BJ (cell line): ENCODE measurements around the gene WDR54. TPM values are rescaled to one million over a fixed set of nuclear protein-coding genes. Genes with fewer than 3 reads are reported as not detected.

Experiments
- CTCF ChIA-PET: fragments of 350-600 bp; formaldehyde crosslinking; extraction: SDS; loops from one replicate; lab custom pipeline; 2021; ENCODE audit warnings: antibody characterized with exemption, inconsistent platforms; lab: Yijun Ruan, JAX
- POLR2A ChIA-PET: fragments of 300-600 bp; sonication (Branson Sonifier 250); formaldehyde crosslinking; extraction: SDS; loops from one replicate; lab custom pipeline; 2021; ENCODE audit warnings: antibody characterized with exemption; lab: Charles Lee
- DNase-seq: peaks from one replicate; pipeline ENCODE4 v3.0.0-alpha.2; 2011; ENCODE audit warnings: low read depth
- H3K27me3 ChIP-seq: 2 replicates; pipeline ENCODE4 v1.6.0; 2011; ENCODE audit warnings: low read length; ENCODE audit not compliant: control insufficient read depth, insufficient read depth
- H3K36me3 ChIP-seq: 2 replicates; pipeline ENCODE4 v1.5.1; 2011; ENCODE audit warnings: low read length; ENCODE audit not compliant: control insufficient read depth, insufficient read depth
- H3K4me3 ChIP-seq: 2 replicates; pipeline ENCODE4 v1.5.1; 2011; ENCODE audit warnings: low read depth, mild to moderate bottlenecking, control low read depth, low read length
- polyA plus RNA-seq: library from polyadenylated mRNA; depleted of rRNA; stranded (reverse); fragments of >200 nt; gene quantifications from 2 replicates; pipeline ENCODE4 v1.2.3, GENCODE V29; 2011
- TF ChIP-seq, protein P1 (sequence below): IDR thresholded peaks from 2 replicates; pipeline ENCODE4 v1.5.1; 2011; ENCODE audit warnings: low read depth, mild to moderate bottlenecking, control low read depth, inconsistent platforms, low read length, moderate library complexity; ENCODE audit not compliant: insufficient read depth

WDR54 gene
- polyA plus RNA-seq, 1 experiment, result 42.9 TPM

DNA sequence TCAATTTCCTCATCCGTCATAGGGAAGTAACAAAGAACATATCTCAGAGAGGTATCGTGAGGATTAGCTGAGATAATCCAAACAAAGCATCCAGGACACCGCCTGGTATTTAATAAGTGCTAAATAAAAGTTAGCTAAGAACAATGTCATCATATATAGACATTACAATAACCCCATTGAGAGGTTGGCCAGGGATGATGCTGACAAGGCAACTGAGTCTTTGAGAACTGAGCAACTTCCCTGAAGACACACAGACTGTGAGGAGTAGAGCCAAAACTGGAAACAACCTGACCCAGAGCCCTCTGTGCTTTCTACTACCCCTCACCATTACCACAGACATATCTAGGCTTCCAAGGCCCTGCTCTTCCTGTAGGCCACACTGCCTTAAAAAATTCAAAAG lies 39.8 kb upstream of the WDR54 start:
- no peak for DNase-seq
- CTCF ChIA-PET, result interaction anchor here (1.9 to 2.6 kb wide), 2 partner anchors 10 to 18 kb away, joined by 5 to 12 read pairs; no protein-coding TSS in a partner anchor
- peaks cover 4% of the 10 kb centered on the region; the same call in 1 of the 2 replicates for H3K36me3 ChIP-seq
- POLR2A ChIA-PET, result no interaction called here
- H3K27me3 ChIP-seq, result no peaks in the 10 kb centered on the region
- H3K4me3 ChIP-seq, result no peak overlapping the region
- TF ChIP-seq, protein P1, sequence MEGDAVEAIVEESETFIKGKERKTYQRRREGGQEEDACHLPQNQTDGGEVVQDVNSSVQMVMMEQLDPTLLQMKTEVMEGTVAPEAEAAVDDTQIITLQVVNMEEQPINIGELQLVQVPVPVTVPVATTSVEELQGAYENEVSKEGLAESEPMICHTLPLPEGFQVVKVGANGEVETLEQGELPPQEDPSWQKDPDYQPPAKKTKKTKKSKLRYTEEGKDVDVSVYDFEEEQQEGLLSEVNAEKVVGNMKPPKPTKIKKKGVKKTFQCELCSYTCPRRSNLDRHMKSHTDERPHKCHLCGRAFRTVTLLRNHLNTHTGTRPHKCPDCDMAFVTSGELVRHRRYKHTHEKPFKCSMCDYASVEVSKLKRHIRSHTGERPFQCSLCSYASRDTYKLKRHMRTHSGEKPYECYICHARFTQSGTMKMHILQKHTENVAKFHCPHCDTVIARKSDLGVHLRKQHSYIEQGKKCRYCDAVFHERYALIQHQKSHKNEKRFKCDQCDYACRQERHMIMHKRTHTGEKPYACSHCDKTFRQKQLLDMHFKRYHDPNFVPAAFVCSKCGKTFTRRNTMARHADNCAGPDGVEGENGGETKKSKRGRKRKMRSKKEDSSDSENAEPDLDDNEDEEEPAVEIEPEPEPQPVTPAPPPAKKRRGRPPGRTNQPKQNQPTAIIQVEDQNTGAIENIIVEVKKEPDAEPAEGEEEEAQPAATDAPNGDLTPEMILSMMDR, result no peak

DNA sequence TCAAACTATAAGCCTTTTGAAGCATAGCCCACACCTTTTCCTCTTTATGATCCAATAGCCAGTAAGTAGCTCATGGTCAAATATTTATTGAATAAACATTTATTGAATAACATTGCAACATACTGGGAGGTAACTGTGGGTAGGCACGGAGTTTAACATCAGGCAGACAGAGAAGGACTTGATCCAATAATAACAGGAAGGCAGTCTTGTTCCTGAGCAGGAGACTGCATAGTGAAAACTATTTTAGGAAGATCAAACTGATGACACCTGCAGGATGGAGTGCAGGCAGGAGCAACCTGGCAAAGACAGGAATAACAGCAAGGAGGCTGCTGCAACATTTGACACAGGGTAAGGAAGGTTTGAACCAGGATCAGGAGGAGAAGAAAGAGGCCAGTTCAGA lies 38.3 kb upstream of the WDR54 start:
- DNase-seq, result no peak
- CTCF ChIA-PET, result interaction anchor here (1.1 to 2.6 kb wide), 4 partner anchors 8 to 48 kb away, joined by 4 to 12 read pairs (median 4); no protein-coding TSS in a partner anchor

DNA sequence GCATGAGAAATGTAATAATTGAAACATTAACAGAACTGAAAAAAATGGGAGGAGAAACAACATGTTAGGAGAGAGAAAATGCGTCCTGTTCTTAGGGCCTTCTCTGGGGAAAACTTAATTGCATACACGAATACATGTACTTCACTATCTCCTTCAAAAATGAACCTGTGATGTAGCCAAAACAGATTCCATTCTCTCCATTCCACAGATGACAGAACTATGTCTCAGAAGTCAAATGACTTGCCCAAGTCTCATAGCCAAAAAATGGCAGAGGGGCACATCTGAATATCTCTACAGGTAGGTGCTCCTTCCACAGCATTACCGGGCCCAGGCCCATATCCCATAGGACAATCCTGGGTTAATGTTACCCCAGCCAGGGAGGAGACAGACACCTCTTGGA lies 37.5 kb upstream of the WDR54 start:
- TF ChIP-seq, protein P1, result no peak
- no peak for DNase-seq
- POLR2A ChIA-PET, result no interaction called here
- no peak overlapping the region for H3K4me3 ChIP-seq
- no peaks in the 10 kb centered on the region for H3K27me3 ChIP-seq
- no peaks in the 10 kb centered on the region for H3K36me3 ChIP-seq
- CTCF ChIA-PET, result no interaction called here

More for the DNA sequence above, 38.3 kb upstream of the WDR54 start:
- Histone ChIP-seq H3K27me3 (no peaks in the 10 kb centered on the region), H3K36me3 (no peaks in the 10 kb centered on the region), H3K4me3 (no peak overlapping the region)
- POLR2A ChIA-PET, result interaction anchor here (1.0 kb wide), 1 partner anchor 9 kb away, joined by 3 read pairs; no protein-coding TSS in a partner anchor
- TF ChIP-seq, protein P1, result no peak

DNA sequence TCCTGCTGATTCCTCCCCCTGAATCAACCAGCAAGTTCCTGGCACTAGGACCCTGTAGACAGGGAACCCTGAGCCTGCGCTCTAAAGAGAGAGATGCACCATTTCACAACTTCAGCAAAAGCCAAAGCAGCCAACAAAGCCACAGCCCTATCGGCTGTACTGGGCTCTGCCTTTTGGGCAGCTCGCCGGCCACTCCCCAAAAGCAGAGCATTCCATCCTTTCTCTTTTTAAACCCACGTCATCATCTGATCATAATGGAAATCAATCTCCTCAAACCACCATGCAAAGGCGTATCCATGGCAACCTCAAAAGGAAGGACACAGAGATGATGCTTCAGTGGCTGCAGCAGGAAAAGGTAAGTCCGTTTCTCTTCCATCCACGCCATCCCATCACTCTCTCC lies 36.1 kb upstream of the WDR54 start:
- ChIA-PET POLR2A (no interaction called here), CTCF (interaction anchor here (1.2 kb wide), 1 partner anchor 50 kb away, joined by 3 read pairs; no protein-coding TSS in a partner anchor)
- no peak overlapping the region for H3K4me3 ChIP-seq
- H3K27me3 ChIP-seq, result no peaks in the 10 kb centered on the region
- TF ChIP-seq, protein P1, result no peak
- DNase-seq, result no peak
- no peaks in the 10 kb centered on the region for H3K36me3 ChIP-seq

DNA sequence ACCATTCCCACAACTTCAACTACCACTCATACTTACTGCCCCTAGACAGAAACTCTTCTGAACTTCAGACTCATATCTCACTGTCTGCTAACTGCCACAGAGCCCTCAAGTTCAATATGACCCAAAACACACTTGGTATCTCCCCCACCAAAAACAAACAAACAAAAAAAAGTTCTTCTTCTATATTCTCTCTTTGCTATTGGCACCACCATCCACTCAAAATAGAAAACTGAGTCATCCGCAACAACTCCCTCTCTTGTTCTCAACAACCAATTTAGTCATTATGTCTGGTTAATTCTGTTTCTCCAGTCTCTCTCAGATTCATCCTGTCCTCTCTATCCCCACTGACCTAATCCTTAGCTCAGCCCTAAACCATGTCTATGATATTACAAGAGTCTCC lies 34.2 kb upstream of the WDR54 start:
- ChIA-PET CTCF (interaction anchor here (1.7 kb wide), 1 partner anchor 563 kb away, joined by 4 read pairs; no protein-coding TSS in a partner anchor), POLR2A (no interaction called here)
- TF ChIP-seq, protein P1, result no peak
- no peaks in the 10 kb centered on the region for H3K36me3 ChIP-seq
- no peak overlapping the region for H3K4me3 ChIP-seq
- DNase-seq, result no peak
- H3K27me3 ChIP-seq, result no peaks in the 10 kb centered on the region
